GM12878 (cell line): ENCODE measurements around the gene GPRC5B. TPM values are rescaled to one million over a fixed set of nuclear protein-coding genes. Genes with fewer than 3 reads are reported as not detected.

Experiments
- ATAC-seq: fragments of 200-7000 bp; cut with Tn5 transposase; 3 replicates; pipeline ENCODE4 v1.9.1; 2020; ENCODE audit warnings: mild to moderate bottlenecking, moderate library complexity
- BruUV-seq: library from RNA; stranded (reverse); fragments of 400-500 nt; replicated peaks from 2 replicates; lab custom pipeline; 2021; lab: Mats Ljungman, UMichigan
- CTCF ChIA-PET: fragments of 300-600 bp; sonication (Branson Sonifier 250); formaldehyde crosslinking; extraction: SDS; loops from one replicate; lab custom pipeline; 2021; ENCODE audit warnings: inconsistent platforms; lab: Yijun Ruan, JAX
- POLR2A ChIA-PET: fragments of 350-600 bp; formaldehyde crosslinking; extraction: SDS; loops from one replicate; lab custom pipeline; 2021; ENCODE audit warnings: inconsistent platforms; lab: Charles Lee
- RAD21 ChIA-PET: fragments of 300-600 bp; sonication (Branson Sonifier 250); formaldehyde crosslinking; loops from one replicate; lab custom pipeline; 2023; ENCODE audit warnings: antibody characterized with exemption; ENCODE audit not compliant: unreplicated experiment; lab: Charles Lee
- SMC1A ChIA-PET: fragments of 300-600 bp; sonication (Branson Sonifier 250); formaldehyde crosslinking; loops from one replicate; lab custom pipeline; 2023; ENCODE audit not compliant: unreplicated experiment, uncharacterized antibody; lab: Charles Lee
- DNase-seq: peaks from one replicate; pipeline ENCODE4 v3.0.0-alpha.2; 2011; ENCODE audit warnings: low read depth, low spot score
- FAIRE-seq: peaks from 3 replicates; lab custom pipeline; 2011; peaks lifted over from hg19 to GRCh38; lab: Jason Lieb, UNC
- H2AFZ ChIP-seq: 2 replicates; pipeline ENCODE4 v1.6.0; 2011; ENCODE audit warnings: low read depth, low read length, control low read depth; ENCODE audit not compliant: control insufficient read depth
- H3K27ac ChIP-seq: 2 replicates; pipeline ENCODE4 v1.5.1; 2011; ENCODE audit warnings: control low read depth; ENCODE audit not compliant: control insufficient read depth, insufficient read depth
- H3K27me3 ChIP-seq, 2 experiments: replicated peaks in 1 of 2; 2 replicates each; pipeline versions ENCODE4 v1.6.0 to v1.6.1; 2011; ENCODE audit warnings: low read length in 1 of 2; ENCODE audit not compliant: control insufficient read depth in 2 of 2, insufficient read depth in 2 of 2
- H3K36me3 ChIP-seq, 2 experiments: 2 replicates each; pipeline ENCODE4 v1.5.1; 2011; ENCODE audit warnings: low read length in 1 of 2; ENCODE audit not compliant: control insufficient read depth in 2 of 2, insufficient read depth in 2 of 2
- H3K4me1 ChIP-seq: 2 replicates; pipeline ENCODE4 v1.6.1; 2011; ENCODE audit warnings: mild to moderate bottlenecking, low read length, moderate library complexity, mixed read lengths; ENCODE audit not compliant: control insufficient read depth, insufficient read depth
- H3K4me2 ChIP-seq: 2 replicates; pipeline ENCODE4 v1.6.0; 2011; ENCODE audit warnings: control low read depth; ENCODE audit not compliant: control insufficient read depth, insufficient read depth
- H3K4me3 ChIP-seq: fragments of 200-600 bp; sonication (generic); 2 replicates; pipeline ENCODE4 v1.5.1; 2016
- H3K79me2 ChIP-seq: 2 replicates; pipeline ENCODE4 v1.6.0; 2011; ENCODE audit warnings: low read length; ENCODE audit not compliant: control insufficient read depth, insufficient read depth
- H3K9ac ChIP-seq: 2 replicates; pipeline ENCODE4 v1.8.0; 2011; ENCODE audit warnings: low read length, control low read depth, mixed read lengths; ENCODE audit not compliant: control insufficient read depth, insufficient read depth
- H3K9me3 ChIP-seq: replicated peaks from 3 replicates; pipeline ENCODE4 v1.5.1; 2011; ENCODE audit warnings: mild to moderate bottlenecking, low read length; ENCODE audit not compliant: control insufficient read depth, insufficient read depth
- H4K20me1 ChIP-seq: 2 replicates; pipeline ENCODE4 v1.6.0; 2011; ENCODE audit not compliant: control insufficient read depth, insufficient read depth
- BHLHE40 ChIP-seq, 2 experiments: fragments of 450-650 bp in 1 of 2; IDR thresholded peaks; 2 replicates each; pipeline ENCODE4 v1.6.1; 2011 to 2017; ENCODE audit warnings: low read depth in 2 of 2, borderline replicate concordance in 1 of 2, improper control_type of control experiment in 1 of 2, low read length in 1 of 2, mild to moderate bottlenecking in 1 of 2
- GATAD2B ChIP-seq: fragments of 450-650 bp; conservative IDR thresholded peaks from 2 replicates; pipeline ENCODE4 v1.6.1; 2017; ENCODE audit warnings: low read depth, mild to moderate bottlenecking, moderate library complexity
- POLR2A ChIP-seq: IDR thresholded peaks from 2 replicates; pipeline ENCODE4 v1.6.1; 2011; ENCODE audit warnings: low read depth, mild to moderate bottlenecking, low read length
- RCOR1 ChIP-seq: conservative IDR thresholded peaks from 2 replicates; pipeline ENCODE4 v1.6.1; 2012; ENCODE audit warnings: low read depth, low read length, improper control_type of control experiment
- TBL1XR1 ChIP-seq: IDR thresholded peaks from 2 replicates; pipeline ENCODE4 v1.6.1; 2012; ENCODE audit warnings: low read depth, low read length, improper control_type of control experiment
- WGBS: methylation state at CpG from one replicate; pipeline ENCODE4 v1.1.6; 2016; ENCODE audit warnings: low lambda C conversion rate; ENCODE audit not compliant: insufficient replicate concordance, insufficient coverage; ENCODE audit errors: missing lambda C conversion rate; 5-methylcytosine and 5-hydroxymethylcytosine counted together
- in situ Hi-C: fragments of 300-500 bp; cut with MboI; formaldehyde crosslinking; loops from 9 replicates; pipeline ENCODE4 v1.14.3; 2018; ENCODE audit warnings: mixed read lengths
- intact Hi-C: fragments of 100-400 bp; cut with micrococcal nuclease; formaldehyde crosslinking; loops from one replicate; pipeline ENCODE4 v1.14.2; 2022; ENCODE audit not compliant: unreplicated experiment
- polyA plus RNA-seq, 11 experiments: library from polyadenylated mRNA; depleted of rRNA in 4 of 11; unstranded in 6 of 11; stranded (reverse) in 5 of 11; fragments of >200 nt; fragmentation: Nextera tagmentation in 4 of 11; fragmentation: Illumina TruSeq in 1 of 11; extraction: Ambion mirVana in 4 of 11; extraction: Trizol in 1 of 11; gene quantifications; 1 replicate in 1 of 11; 2 replicates in 10 of 11; pipeline versions ENCODE4 v1.2.1 to v1.2.3, GENCODE V29; 2011 to 2016; ENCODE audit warnings: inconsistent platforms in 2 of 11, missing spikeins in 2 of 11, low read depth in 1 of 11
- total RNA-seq, 4 experiments: library from RNA; depleted of rRNA in 3 of 4; stranded (reverse); fragments of >200 nt in 3 of 4; fragmentation: Illumina TruSeq in 1 of 4; extraction: Trizol in 1 of 4; gene quantifications; 2 replicates each; pipeline versions ENCODE4 v1.2.1 to v1.2.3, GENCODE V29; 2013 to 2021

GPRC5B gene
- total and polyA plus RNA-seq, 10 of the 15 experiments (the other 5 are each of a cell fraction or from before 2014, with no cell fraction given) = 0.01 to 0.42 (median 0.15) TPM; not detected in 2

DNA sequence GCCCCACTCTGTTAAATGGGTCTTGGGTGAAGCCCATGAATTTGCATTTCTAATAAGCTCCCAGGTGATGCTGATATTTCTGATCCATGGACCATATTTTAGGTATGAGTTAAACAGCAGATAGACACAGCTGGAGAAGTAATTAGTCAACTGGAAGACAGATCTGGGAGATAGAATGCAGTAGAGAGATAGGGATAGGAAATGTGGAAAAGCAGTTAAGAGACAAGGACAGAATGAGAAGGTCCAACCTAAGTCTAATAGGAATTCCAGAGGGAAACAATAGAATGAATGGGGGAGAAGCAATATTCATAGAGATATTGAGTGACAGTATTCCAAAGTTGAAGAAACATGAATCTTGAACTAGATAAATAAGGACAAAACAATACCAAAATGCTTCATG, 71.7 kb downstream of the GPRC5B start:
- no TSS peak for BruUV-seq
- intact Hi-C loops = no loop called here
- no peak overlapping the region for H2AFZ ChIP-seq
- TF ChIP-seq GATAD2B = no peak
- FAIRE-seq (no peak), ATAC-seq (no peak), DNase-seq (no peak)
- H3K9ac ChIP-seq = no peak overlapping the region
- H3K27me3 ChIP-seq = no peaks in the 10 kb centered on the region
- no peak overlapping the region for H3K4me3 ChIP-seq
- in situ Hi-C loops = no loop called here
- H3K9me3 ChIP-seq = no peaks in the 10 kb centered on the region
- H3K27ac ChIP-seq = no peak overlapping the region
- ChIA-PET CTCF (no interaction called here), SMC1A (no interaction called here), POLR2A (no interaction called here), RAD21 (no interaction called here)
- H3K4me2 ChIP-seq = no peak overlapping the region
- H3K4me1 ChIP-seq = peaks cover 3% of the 10 kb centered on the region; the same call in 1 of the 2 replicates
- H3K36me3 ChIP-seq = no peaks in the 10 kb centered on the region
- no peaks in the 10 kb centered on the region for H3K79me2 ChIP-seq
- H4K20me1 ChIP-seq = no peaks in the 10 kb centered on the region

DNA sequence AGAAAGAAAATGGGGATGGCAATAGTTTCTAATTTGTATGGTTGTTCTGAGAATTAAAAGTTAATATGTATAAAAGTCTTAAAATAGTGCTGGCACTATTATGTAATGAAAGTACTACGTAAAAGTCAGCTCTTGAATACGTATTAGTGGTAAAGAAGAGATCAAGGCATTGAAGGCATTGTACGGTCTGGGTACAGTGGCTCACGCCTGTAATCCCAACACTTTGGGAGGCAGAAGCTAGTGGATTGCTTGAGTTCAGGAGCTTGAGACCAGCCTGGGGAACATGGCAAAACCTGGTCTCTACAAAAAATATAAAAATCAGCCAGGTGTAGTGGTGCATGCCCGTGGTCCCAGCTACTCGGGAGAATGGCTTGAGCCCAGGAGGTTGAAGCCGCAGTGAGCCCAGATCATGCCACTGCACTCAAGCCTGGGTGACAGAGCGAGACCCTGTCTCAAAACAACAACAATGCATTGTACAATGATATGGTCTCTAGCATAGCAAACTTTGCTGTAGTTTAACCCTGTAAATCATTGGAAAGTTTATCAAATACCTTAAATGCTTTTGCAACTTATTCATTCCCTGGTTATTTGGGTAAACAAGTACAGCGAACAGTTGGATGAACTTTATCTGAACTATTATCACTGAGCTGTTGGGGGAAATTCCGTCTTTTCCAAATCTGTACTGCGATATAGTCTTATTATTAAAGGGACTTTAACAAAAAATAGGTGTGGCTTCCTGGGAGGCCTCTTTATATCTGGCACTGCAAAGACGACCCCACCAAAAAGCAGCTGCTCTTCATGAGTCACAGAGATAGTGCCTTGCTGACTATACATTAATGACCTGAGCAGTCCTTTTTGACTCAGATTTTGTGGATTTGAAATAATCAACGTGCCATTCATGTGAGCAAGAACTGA, 73.6 kb downstream of the GPRC5B start:
- FAIRE-seq (no peak), ATAC-seq (no peak), DNase-seq (no peak)
- WGBS = 44% methylated on average over 13 of the region's 13 CpGs
- ChIA-PET RAD21 (no interaction called here), CTCF (no interaction called here), SMC1A (no interaction called here), POLR2A (no interaction called here)
- no peaks in the 10 kb centered on the region for H4K20me1 ChIP-seq
- intact Hi-C loops (no loop called here), in situ Hi-C loops (no loop called here)
- TF ChIP-seq BHLHE40 (IDR thresholded peaks at IDR 0.05; ENCODE audit: borderline replicate concordance in 1 of 2, low read depth in 2 of 2, low read length in 1 of 2) (peak in 1 of 2 experiments; percentile 29; a peak in 1 of 4 replicates), TBL1XR1 (no peak), RCOR1 (no peak), POLR2A (no peak)
- no peak overlapping the region for H3K4me2 ChIP-seq
- no peak overlapping the region for H3K27ac ChIP-seq
- BruUV-seq = no TSS peak
- no peak overlapping the region for H3K4me3 ChIP-seq
- no peaks in the 10 kb centered on the region; the same call in 2 of the 3 replicates for H3K9me3 ChIP-seq
- no peak overlapping the region for H2AFZ ChIP-seq
- H3K4me1 ChIP-seq = peaks cover 4% of the 10 kb centered on the region; the same call in 1 of the 2 replicates
- H3K9ac ChIP-seq = no peak overlapping the region
- no peaks in the 10 kb centered on the region for H3K79me2 ChIP-seq
- no peaks in the 10 kb centered on the region for H3K36me3 ChIP-seq
- H3K27me3 ChIP-seq = no peaks in the 10 kb centered on the region
